Neuronal stem cell (in vitro differentiated cells): ENCODE measurements around the gene TOMT.

Experiments used
- DNase-seq: peaks from one replicate; pipeline ENCODE4 v3.0.0-alpha.2; 2013; ENCODE audit warnings: low spot score
- H2AFZ ChIP-seq: one replicate; pipeline ENCODE4 v1.6.1; 2013; ENCODE audit warnings: mild to moderate bottlenecking, low read length, inconsistent platforms
- H2AK5ac ChIP-seq: 2 replicates; pipeline ENCODE4 v1.6.1; 2013; ENCODE audit warnings: low read depth, mild to moderate bottlenecking, inconsistent platforms, low read length, moderate library complexity, mixed read lengths
- H2BK120ac ChIP-seq: 2 replicates; pipeline ENCODE4 v1.6.1; 2013; ENCODE audit warnings: low read depth, mild to moderate bottlenecking, inconsistent platforms, low read length, moderate library complexity, mixed read lengths
- H2BK12ac ChIP-seq: one replicate; pipeline ENCODE4 v1.6.1; 2013; ENCODE audit warnings: low read length, inconsistent platforms
- H2BK15ac ChIP-seq: 2 replicates; pipeline ENCODE4 v1.6.1; 2013; ENCODE audit warnings: mild to moderate bottlenecking, low read length, inconsistent platforms, mixed read lengths
- H2BK5ac ChIP-seq: one replicate; pipeline ENCODE4 v1.6.1; 2013; ENCODE audit warnings: inconsistent platforms, mild to moderate bottlenecking, low read length, moderate library complexity
- H3K14ac ChIP-seq: one replicate; pipeline ENCODE4 v1.6.1; 2013; ENCODE audit warnings: low read length, inconsistent platforms
- H3K18ac ChIP-seq: 2 replicates; pipeline ENCODE4 v1.6.1; 2013; ENCODE audit warnings: low read length, inconsistent platforms
- H3K23ac ChIP-seq: 2 replicates; pipeline ENCODE4 v1.6.1; 2013; ENCODE audit warnings: low read depth, mild to moderate bottlenecking, mixed read lengths, low read length, inconsistent platforms; ENCODE audit not compliant: poor library complexity
- H3K27ac ChIP-seq: replicated peaks from 3 replicates; pipeline ENCODE4 v1.5.1; 2013; ENCODE audit warnings: low read length, inconsistent platforms
- H3K27me3 ChIP-seq, 3 experiments: 2 replicates each; pipeline ENCODE4 v1.6.1; 2013; ENCODE audit warnings: low read length in 3 of 3, mild to moderate bottlenecking in 2 of 3, inconsistent platforms in 1 of 3, low read depth in 1 of 3, mixed read lengths in 1 of 3, moderate library complexity in 1 of 3; ENCODE audit not compliant: control insufficient read depth in 3 of 3, insufficient read depth in 3 of 3
- H3K36me3 ChIP-seq, 2 donors: replicated peaks in 1 of 2; 2 replicates each; pipeline ENCODE4 v1.6.1; 2013; ENCODE audit warnings: low read length in 2 of 2; ENCODE audit not compliant: control insufficient read depth in 2 of 2, insufficient read depth in 2 of 2
- H3K4ac ChIP-seq: 2 replicates; pipeline ENCODE4 v1.6.1; 2013; ENCODE audit warnings: inconsistent platforms, mild to moderate bottlenecking, low read length, moderate library complexity
- H3K4me1 ChIP-seq, 2 donors: 1 replicate in 1 of 2; 2 replicates in 1 of 2; pipeline ENCODE4 v1.6.1; 2013; ENCODE audit warnings: low read length in 2 of 2, low read depth in 1 of 2; ENCODE audit not compliant: control insufficient read depth in 2 of 2, insufficient read depth in 1 of 2
- H3K4me2 ChIP-seq: one replicate; pipeline ENCODE4 v1.6.1; 2013; ENCODE audit warnings: mild to moderate bottlenecking, low read length, inconsistent platforms; ENCODE audit not compliant: insufficient read depth, poor library complexity, severe bottlenecking
- H3K4me3 ChIP-seq, 2 donors: 2 replicates each; pipeline ENCODE4 v1.5.1; 2013; ENCODE audit warnings: low read length in 2 of 2, mild to moderate bottlenecking in 2 of 2, inconsistent platforms in 1 of 2, moderate library complexity in 1 of 2
- H3K79me1 ChIP-seq: one replicate; pipeline ENCODE4 v1.6.1; 2013; ENCODE audit warnings: low read depth, mild to moderate bottlenecking, inconsistent platforms, low read length, moderate library complexity
- H3K9ac ChIP-seq: one replicate; pipeline ENCODE4 v1.6.1; 2013; ENCODE audit warnings: mild to moderate bottlenecking, low read depth, low read length, inconsistent platforms; ENCODE audit not compliant: poor library complexity
- H3K9me3 ChIP-seq, 2 donors: replicated peaks in 1 of 2; 2 replicates each; pipeline versions ENCODE3 to v1.6.1; 2013; ENCODE audit warnings: low read length in 2 of 2, mild to moderate bottlenecking in 2 of 2, inconsistent platforms in 1 of 2, low read depth in 1 of 2, mixed read lengths in 1 of 2, moderate library complexity in 1 of 2; ENCODE audit not compliant: control insufficient read depth in 2 of 2, insufficient read depth in 1 of 2
- H4K8ac ChIP-seq: one replicate; pipeline ENCODE4 v1.6.1; 2013; ENCODE audit warnings: low read depth, mild to moderate bottlenecking, inconsistent platforms, low read length, moderate library complexity
- H4K91ac ChIP-seq: one replicate; pipeline ENCODE4 v1.6.1; 2013; ENCODE audit warnings: low read length, low read depth, mild to moderate bottlenecking, inconsistent platforms; ENCODE audit not compliant: poor library complexity
- WGBS, 2 donors: extraction: QIAGEN DNeasy Blood & Tissue Kit; methylation state at CpG; one replicate each; pipeline ENCODE4 v1.1.7; 2013; ENCODE audit warnings: missing lambda C conversion rate in 2 of 2, mixed read lengths in 1 of 2; ENCODE audit not compliant: insufficient read length in 2 of 2, insufficient replicate concordance in 1 of 2; ENCODE audit errors: extremely low coverage in 2 of 2; 5-methylcytosine and 5-hydroxymethylcytosine counted together

Gene TOMT

DNA sequence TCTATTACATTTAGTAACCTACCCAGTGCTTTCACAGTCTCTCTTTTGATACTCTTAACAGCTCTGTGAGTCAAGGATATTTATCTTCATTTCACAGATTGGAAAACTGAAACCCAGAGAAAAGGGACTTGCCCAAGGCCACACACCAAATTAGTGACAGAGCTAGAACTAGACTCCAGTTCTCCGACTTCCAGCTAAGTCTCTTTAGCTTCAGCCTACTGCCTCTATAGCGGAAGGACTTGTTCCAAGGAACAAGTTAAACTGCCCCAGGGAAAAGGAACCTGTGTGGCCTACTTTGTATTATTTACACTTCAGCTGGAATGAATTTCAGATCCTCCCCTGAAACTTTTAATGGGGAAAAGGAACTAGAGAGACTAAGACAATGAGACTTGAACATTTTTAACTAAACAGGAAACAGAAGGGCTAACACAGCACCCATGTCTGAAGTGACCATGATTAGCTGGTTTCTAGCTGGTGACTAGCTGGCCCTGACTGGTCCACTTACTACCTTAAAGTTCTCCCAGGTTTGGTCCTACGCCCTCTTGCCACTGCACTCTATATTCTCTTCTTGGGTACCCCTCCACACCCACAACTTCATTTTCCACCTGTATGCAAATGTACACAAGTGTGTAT, 23.8 kb upstream of the TOMT start:
- Histone ChIP-seq H3K14ac (no peak overlapping the region), H3K27me3 (no peaks in the 10 kb centered on the region), H3K23ac (no peak overlapping the region), H3K9me3 (no peaks in the 10 kb centered on the region), H3K27ac (no peak overlapping the region), H3K4me3 (no peak overlapping the region), H2BK5ac (no peak overlapping the region), H2AK5ac (no peak overlapping the region), H3K9ac (no peak overlapping the region), H4K8ac (no peak overlapping the region), H3K4me1 (peaks cover 5 to 9% of the 10 kb centered on the region in 2 donors), H2BK15ac (no peak overlapping the region), H4K91ac (no peak overlapping the region), H3K4ac (no peak overlapping the region), H2AFZ (no peak overlapping the region), H2BK12ac (no peak overlapping the region), H2BK120ac (no peak overlapping the region), H3K18ac (no peak overlapping the region), H3K4me2 (no peak overlapping the region), H3K36me3 (peaks cover 0 to 11% of the 10 kb centered on the region in 2 donors), H3K79me1 (no peaks in the 10 kb centered on the region)
- DNase-seq = no peak
- WGBS, 2 donors = no CpG with 5 or more reads among the region's 3 CpGs

DNA sequence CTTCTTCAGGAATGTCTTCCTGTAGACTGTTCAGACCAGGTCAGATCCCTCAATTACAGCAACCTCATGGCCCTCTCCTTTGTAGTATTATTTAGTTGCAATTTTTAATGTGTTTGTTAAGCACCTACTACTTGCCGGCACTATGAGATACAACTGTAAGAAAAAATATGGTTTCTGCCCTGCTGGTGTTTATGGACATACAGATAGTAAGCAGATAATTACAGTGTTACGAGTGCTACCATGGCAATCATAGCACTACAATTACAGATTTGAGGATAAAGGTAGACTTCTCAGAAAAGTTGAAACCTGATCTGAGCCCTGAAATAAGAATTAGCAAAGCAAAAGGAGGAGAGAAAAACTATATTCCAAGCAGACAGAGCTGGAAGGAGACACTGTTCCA, 22.3 kb upstream of the TOMT start:
- WGBS, 2 donors = no CpG with 5 or more reads among the region's 2 CpGs
- no peak overlapping the region for H3K27ac ChIP-seq
- no peak overlapping the region for H3K18ac ChIP-seq
- no peak overlapping the region for H2BK15ac ChIP-seq
- no peak for DNase-seq
- no peak overlapping the region for H3K9ac ChIP-seq
- no peak overlapping the region for H2BK120ac ChIP-seq
- H3K27me3 ChIP-seq = no peaks in the 10 kb centered on the region
- no peak overlapping the region for H3K4me2 ChIP-seq
- H3K9me3 ChIP-seq = no peaks in the 10 kb centered on the region
- no peak overlapping the region for H4K8ac ChIP-seq
- H3K4me1 ChIP-seq = peaks cover 5 to 9% of the 10 kb centered on the region in 2 donors
- no peaks in the 10 kb centered on the region for H3K79me1 ChIP-seq
- H3K23ac ChIP-seq = no peak overlapping the region
- H3K14ac ChIP-seq = no peak overlapping the region
- H2AK5ac ChIP-seq = no peak overlapping the region
- no peak overlapping the region for H2BK12ac ChIP-seq
- no peak overlapping the region for H3K4ac ChIP-seq
- H2BK5ac ChIP-seq = no peak overlapping the region
- peaks cover 2 to 16% of the 10 kb centered on the region in 2 donors for H3K36me3 ChIP-seq
- H2AFZ ChIP-seq = no peak overlapping the region
- no peak overlapping the region for H4K91ac ChIP-seq
- H3K4me3 ChIP-seq = no peak overlapping the region

DNA sequence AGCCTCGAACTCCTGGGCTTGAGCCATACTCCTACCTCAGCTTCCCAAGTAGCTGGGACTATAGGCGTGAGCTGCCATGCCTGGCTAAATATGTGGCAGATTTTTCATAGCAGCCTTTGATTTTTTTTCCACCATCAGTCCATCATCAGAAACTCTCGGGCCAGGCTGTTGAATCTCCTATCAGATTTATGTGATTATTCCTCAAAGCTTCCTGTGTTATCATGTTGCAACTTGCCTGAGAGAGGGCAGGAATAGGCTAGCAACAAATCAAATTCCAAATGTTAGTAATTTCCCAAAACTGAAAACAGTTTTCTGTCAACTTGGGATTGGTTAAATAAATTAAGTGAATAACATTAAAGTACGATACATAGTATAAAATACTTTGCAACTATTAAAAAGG, 21.6 kb upstream of the TOMT start:
- no peak overlapping the region for H2BK12ac ChIP-seq
- no CpG with 5 or more reads among the region's 4 CpGs for WGBS, 2 donors
- no peaks in the 10 kb centered on the region for H3K79me1 ChIP-seq
- peaks cover 2 to 3% of the 10 kb centered on the region in 2 donors for H3K4me1 ChIP-seq
- no peak overlapping the region for H2BK5ac ChIP-seq
- no peaks in the 10 kb centered on the region for H3K9me3 ChIP-seq
- no peak overlapping the region for H2AK5ac ChIP-seq
- no peak overlapping the region for H3K23ac ChIP-seq
- H3K27me3 ChIP-seq = no peaks in the 10 kb centered on the region
- no peak overlapping the region for H3K18ac ChIP-seq
- H4K91ac ChIP-seq = no peak overlapping the region
- H3K9ac ChIP-seq = no peak overlapping the region
- no peak overlapping the region for H3K4ac ChIP-seq
- no peak overlapping the region for H3K4me2 ChIP-seq
- H2AFZ ChIP-seq = no peak overlapping the region
- H2BK15ac ChIP-seq = no peak overlapping the region
- no peak for DNase-seq
- no peak overlapping the region for H4K8ac ChIP-seq
- H3K36me3 ChIP-seq = peaks cover 2 to 18% of the 10 kb centered on the region in 2 donors
- no peak overlapping the region for H3K27ac ChIP-seq
- H3K14ac ChIP-seq = no peak overlapping the region
- no peak overlapping the region for H3K4me3 ChIP-seq
- H2BK120ac ChIP-seq = no peak overlapping the region

DNA sequence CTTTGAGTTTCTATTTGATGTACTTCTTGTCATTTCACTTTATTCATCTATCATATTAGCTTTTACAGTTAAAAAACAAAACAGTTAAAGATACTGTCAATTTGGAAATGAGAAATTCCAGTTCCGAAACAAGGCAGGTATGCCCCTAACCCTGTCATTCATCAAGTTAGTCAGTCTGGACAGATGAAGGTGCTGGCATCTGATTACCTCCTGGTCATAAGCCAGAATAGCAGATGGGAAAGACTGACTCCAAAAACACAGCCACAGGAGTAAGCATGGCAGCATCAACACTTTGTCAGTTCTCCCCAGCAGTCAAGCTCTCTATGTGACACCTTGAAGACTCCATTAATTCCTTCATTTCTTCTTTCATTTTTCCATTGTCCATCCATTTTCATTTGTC, 20.8 kb upstream of the TOMT start:
- H2BK5ac ChIP-seq = no peak overlapping the region
- H3K36me3 ChIP-seq = peaks cover 4 to 27% of the 10 kb centered on the region in 2 donors
- H2AK5ac ChIP-seq = no peak overlapping the region
- H2BK120ac ChIP-seq = no peak overlapping the region
- no peak overlapping the region for H3K27ac ChIP-seq
- no CpG with 5 or more reads among the region's 1 CpG for WGBS, 2 donors
- H3K4me3 ChIP-seq = no peak overlapping the region
- no peak overlapping the region for H3K18ac ChIP-seq
- no peaks in the 10 kb centered on the region for H3K9me3 ChIP-seq
- no peak for DNase-seq
- H3K23ac ChIP-seq = no peak overlapping the region
- no peak overlapping the region for H4K8ac ChIP-seq
- no peak overlapping the region for H2BK15ac ChIP-seq
- no peak overlapping the region for H3K4me2 ChIP-seq
- no peaks in the 10 kb centered on the region for H3K79me1 ChIP-seq
- peaks cover 2 to 3% of the 10 kb centered on the region in 2 donors for H3K4me1 ChIP-seq
- no peak overlapping the region for H3K9ac ChIP-seq
- no peak overlapping the region for H3K14ac ChIP-seq
- H2BK12ac ChIP-seq = no peak overlapping the region
- H4K91ac ChIP-seq = no peak overlapping the region
- H2AFZ ChIP-seq = no peak overlapping the region
- H3K4ac ChIP-seq = no peak overlapping the region
- no peaks in the 10 kb centered on the region for H3K27me3 ChIP-seq
